SU-DHL-6 (cell line): ENCODE data around the gene FIBCD1.

Source experiments
- CTCF ChIP-seq: fragments of 200-600 bp; sonication (generic); IDR thresholded peaks from one replicate; pipeline ENCODE4 v1.5.1; 2017; ENCODE audit warnings: antibody characterized with exemption, mild to moderate bottlenecking, low read length, moderate library complexity; ENCODE audit not compliant: insufficient read depth, poor library complexity, severe bottlenecking
- EZH2phosphoT487 ChIP-seq: fragments of 200-600 bp; sonication (generic), shearing (Covaris generic); conservative IDR thresholded peaks from 2 replicates; pipeline ENCODE4 v1.6.1; 2018; ENCODE audit warnings: mild to moderate bottlenecking, antibody characterized with exemption, low read length, moderate library complexity, mixed read lengths

- TF ChIP-seq CTCF (no peak), EZH2phosphoT487 (no peak)
Observed at GRCh38 chr9:130882696-130883225, 56.3 kb downstream of the FIBCD1 start.
